ENCODE measurements around the gene NCKAP5.
"Not testable (repeated sequence)": the region's sequence is repeated elsewhere in the genome, so short reads cannot be mapped to it uniquely, and the experiment has no call there.

NCKAP5 gene

DNA sequence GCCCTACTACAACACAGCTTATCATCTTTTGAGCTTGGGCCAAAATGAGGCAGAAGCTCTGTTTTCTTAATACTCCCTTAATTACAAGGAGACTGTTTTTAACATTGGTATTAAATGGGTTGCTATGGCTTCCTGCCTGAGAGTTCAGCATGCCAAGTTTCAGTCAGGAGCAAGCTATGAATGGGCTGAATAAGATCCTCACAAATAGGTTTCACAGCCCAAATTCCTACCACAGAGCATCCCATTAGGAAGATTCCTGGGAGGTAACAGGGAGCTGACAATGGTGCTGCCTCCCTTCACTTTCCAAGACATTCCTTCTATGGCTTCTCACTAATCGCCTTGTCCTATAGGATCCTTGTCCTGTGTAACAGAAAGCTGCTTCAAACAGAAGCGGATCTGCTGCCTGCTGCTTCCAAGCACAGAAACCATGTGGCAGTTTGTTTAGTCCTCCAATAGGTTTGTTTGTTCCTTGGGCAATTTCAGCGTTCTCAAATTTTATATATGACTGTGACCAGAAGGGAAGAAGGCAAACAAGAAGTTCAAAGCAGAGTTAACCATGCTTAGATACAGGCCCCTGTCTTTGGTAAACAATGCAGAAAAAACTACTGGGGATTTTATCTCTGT is 70.9 kb downstream of the NCKAP5 start:
- peak; percentile 88 for DNase-seq (ENCODE audit: low read depth)

DNA sequence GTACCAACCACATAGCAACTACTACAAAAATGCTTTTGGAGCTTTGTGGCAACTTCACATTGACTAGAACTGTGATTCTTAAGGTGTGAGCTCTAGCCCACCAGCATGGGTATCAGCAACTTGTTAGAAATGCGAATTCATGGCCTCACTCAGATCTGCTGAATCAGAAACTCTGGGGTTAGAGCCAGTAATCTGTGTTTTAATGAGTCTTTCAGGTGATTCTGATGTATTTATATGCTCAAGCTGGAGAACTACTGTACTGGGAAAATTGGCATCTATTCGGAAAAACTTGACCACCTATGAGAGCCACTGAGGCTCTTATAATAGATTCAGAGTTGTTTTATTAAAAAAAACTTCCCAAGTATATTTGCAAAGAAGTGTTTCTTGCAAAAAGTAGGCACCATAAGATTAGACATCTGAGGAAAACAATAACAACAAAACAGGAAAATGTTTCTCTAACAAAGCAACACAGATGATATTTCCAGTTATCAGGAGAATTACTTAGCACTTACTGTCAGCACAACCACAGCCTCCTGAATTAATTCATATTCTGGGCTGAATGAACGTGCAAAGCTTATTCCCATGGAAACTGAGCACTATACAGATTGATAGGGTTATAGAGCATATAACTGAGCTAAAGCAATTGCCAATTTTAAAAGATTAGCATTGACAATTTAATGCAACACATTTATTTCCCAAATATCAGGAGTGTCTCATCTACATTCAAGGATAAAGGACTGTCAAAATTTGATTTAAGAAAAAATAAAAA is 71.6 kb downstream of the NCKAP5 start:
- no peak for DNase-seq (ENCODE audit: low read depth)

DNA sequence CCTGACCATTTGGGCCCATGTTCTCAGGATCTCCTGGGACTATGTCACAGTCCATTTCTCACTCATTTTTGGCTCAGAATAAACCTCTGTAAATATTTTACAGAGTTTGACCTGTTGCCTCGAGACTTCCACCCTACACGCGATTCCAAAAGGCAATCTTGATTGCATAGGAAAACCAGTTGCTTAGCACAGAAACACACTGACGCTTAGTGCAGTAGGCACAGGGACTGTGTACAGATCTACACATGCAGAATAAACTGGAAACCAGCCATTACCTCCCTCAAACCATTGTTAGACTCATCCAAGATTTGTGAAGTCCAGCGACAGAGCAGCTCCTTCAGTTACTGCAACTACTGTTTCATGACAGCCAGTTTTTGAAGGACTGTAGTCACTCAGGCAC is 73.0 kb downstream of the NCKAP5 start:
- no peak for DNase-seq (ENCODE audit: low read depth)

DNA sequence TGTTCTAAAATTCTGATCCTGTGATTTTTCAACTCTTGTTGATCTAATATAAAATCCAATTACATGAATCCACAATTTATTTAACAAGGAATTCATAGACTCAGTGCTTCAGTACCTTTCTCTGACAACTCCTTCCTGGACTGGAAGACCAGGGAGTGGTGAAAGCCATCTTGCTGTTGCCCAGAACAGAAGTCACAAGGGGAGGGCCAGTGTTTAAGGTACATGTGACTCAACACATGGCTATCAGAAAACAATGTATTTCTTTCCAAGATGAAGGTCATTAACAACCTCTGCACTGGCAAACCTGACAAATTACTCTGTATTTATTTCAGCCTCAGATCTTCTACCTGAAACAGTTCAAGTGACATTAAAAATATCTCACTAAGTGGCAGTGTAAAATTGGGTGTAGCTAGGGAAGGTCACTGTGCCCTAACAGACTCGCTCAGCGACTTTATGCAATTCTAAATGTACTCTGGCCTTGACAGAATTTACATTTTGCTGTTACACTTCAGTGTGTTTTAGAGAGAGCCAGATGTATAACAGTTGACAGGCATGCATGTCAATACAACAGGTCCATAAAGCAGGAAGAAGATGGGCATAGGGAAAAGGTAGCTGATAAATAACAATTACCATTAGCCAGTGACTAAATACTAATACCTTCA is 75.4 kb downstream of the NCKAP5 start:
- DNase-seq (ENCODE audit: low read depth), result no peak

DNA sequence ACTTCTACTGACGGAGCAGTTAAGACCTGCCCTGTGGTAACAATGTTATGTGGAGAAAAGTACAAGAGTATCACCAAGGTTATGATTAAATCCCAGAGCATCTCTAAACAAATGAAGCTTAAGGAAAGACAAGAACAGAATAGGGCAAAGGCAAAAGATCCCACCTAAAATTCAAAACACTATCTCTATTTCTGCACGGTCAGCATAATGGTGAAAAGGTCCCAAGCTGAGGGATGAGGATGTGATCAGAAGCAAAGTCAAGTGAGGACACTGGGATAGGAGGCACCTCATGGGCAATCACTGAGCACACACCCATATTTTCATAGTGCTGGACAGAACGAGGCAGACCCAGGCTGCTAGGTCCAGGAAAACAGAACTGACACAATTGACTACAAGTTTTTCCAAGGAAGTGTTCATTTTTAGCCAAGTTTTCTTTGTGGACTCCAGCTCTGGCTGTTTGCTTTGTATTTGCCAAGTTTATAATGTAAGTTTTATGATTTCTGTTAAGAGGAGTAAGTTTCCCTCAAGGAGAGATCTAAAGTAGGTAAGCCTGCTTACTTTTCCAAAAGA is 77.8 kb downstream of the NCKAP5 start:
- DNase-seq (ENCODE audit: low read depth), result no peak

DNA sequence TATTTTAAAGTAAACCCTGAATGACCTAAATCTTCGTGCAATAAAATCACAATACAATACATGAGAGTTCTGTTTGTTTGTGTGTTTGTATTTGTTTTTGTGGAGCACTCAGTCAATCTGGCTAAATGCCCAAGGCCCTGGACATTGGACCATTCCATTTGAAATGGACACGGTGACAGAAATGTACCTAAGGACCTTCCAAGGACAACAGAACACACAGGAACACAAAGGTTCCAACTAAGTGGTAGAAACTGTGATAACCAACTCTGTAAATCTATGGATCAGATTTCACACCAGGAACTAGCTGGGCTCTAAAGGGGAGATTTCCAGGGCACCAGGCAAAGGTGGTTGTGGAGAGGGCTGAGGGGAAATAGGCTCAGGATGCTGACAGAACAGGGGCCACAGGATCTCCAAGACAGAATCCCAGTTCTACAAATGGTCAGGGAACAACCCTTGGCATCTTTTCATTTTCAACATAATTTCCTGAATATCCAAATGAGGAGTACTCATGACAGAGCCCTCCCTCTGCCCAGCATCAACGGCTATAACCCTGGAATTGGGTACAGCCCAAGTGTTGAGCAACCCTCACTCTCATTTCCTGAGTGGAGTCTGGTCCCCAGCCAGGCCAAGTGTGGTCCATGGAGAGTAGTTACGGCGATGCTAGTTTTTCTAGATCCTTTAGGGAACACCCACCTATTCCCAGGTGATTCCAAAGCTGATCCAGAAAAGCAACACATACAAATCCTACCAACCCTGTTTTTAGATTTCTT is 78.4 kb downstream of the NCKAP5 start:
- peak; percentile 67 for DNase-seq (ENCODE audit: low read depth)

DNA sequence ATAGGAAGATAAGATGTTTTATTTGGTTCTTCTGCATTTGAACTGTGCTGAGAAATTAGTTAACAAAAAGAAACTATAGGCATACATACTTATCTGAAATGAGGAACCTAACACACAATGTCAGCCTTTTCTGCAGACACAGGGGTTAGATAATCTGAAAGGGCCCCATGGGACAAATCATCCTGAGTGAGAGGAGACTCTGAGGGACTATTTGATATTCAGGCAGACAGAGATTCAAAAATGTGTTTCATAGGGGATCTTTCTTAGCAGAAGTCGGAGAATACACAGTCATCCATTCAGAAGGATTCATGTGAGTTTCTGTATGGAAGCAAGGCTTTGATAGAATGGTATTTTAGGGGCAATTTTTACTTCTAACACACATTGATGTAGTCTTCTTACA is 79.1 kb downstream of the NCKAP5 start:
- no peak for DNase-seq (ENCODE audit: low read depth)

DNA sequence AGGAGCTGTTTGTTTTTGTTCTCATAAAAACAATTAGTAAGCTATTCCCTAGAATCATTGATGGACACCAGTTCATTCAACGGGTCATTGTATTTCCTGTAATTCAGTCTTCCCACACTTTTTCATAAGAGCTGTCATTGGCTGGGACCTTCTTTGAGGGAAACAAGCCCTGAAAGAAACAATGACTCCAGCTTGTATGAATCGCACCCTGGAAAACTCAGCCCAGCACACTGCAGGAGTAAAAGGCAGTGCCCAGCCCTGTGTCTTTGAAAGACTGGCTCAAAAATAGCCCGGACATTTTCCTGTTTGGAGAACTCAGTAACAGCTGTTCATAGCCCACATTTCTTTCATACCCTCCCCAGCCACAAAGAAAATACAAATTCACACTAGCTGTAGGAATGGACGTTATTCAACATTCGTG is 81.5 kb downstream of the NCKAP5 start:
- peak; percentile 56 for DNase-seq (ENCODE audit: low read depth)

DNA sequence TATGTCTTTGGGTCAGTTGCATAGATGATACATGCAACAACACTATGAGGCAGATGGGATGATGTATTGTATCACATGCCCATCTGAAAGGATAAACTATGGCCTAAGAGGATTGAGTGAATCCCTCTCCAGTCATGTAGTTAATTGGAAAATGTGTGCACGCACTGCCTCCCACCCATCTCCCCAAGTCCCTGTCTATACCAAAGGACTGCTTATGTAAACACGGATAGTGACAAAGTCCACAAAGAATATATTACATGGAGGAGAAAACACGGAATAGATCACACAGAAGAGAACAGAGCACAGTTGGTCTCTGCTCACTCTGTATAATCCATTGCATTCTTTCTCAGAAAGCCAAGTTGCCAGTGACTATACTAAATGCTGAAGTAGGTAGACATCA is 82.4 kb downstream of the NCKAP5 start:
- no peak for DNase-seq (ENCODE audit: low read depth)

DNA sequence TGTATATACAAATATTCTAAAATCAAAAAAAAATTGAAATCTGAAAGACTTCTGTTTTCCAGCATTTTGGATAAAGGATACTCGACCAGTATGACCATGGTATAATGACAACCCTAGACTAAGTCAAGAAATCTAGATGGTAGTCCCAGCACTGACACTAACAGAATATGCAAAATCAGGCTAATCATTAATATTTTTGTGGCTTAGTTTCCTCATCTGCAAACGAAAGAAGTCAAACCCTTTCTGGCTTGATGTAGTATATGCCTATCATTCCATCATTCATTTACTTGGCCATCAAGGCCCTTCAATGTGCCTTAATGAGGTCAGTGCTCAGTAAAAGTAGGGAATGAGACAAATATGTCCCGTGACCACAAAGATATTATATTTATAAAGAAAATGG is 83.5 kb downstream of the NCKAP5 start:
- no peak for DNase-seq (ENCODE audit: low read depth)

DNA sequence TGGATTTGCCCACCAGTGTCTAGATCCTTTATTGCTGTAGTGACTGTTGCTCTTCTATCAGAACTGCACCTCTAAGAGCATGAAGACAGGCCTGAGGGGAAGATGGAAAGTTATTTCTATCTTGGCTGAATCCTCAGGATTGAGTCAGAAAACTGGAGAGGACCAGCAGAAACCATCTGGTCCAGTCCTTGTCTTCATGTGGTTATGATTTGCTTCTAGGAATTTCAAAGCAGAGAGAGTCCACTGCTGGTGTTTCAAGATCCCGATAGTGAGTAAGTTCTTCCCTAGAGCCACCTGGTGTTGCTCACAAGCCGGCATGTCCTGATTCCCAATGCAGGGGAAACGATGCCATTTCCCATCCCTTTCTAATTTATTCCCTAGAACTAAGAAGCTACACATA is 84.2 kb downstream of the NCKAP5 start:
- peak; percentile 87 for DNase-seq (ENCODE audit: low read depth)

DNA sequence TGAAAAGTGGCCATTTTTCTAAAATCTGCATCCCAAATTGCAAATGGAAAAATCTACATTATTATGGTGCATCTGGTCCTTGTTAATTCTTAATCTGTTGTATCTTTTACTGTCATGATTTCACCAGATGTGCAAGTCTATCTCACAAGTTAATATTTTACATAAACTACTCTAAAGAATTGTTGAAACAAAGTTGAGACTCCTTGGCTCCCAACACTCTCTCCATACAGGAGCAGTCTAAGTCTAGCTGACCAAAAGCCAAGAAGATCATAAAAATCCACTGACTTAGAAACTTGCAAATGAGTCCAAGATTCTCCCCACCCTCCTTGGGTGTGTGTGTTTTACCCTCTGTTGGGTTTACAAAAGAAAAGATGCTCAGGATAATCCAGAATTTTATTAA is 85.1 kb downstream of the NCKAP5 start:
- DNase-seq (ENCODE audit: low read depth), result peak; percentile 23

DNA sequence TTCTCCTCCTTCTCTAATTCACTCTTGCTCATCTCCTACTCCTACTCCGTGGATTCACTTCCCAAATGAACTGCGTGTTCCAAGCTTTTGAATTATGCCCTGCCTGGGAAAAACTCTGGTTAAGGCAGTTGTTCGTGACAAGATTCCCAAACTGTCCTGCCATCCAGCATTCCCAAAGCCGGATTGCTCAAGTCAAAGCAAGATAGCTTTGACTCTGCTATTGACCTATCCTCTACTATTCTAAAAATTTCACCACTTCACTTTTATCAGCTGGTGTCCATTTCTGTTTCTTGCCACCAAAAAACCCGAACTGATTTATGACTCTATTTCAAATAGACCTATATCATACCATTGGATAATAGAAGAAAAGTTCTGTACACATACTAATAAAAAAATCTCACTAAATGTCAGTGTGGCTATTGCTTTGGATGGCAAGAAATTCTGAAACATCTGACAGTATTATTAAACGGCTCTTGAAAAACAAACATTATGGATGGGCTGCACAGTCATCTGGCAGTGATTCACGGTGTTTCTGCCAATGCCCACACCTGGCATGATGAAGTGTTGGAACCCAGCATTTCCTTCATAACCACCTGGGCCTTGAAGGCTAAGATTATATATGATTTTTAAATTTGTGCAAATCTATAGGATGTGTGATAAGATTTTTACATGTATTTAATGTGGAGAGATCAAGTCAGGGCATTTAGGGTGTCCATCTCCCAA is 87.4 kb downstream of the NCKAP5 start:
- DNase-seq (ENCODE audit: low read depth), result no peak

DNA sequence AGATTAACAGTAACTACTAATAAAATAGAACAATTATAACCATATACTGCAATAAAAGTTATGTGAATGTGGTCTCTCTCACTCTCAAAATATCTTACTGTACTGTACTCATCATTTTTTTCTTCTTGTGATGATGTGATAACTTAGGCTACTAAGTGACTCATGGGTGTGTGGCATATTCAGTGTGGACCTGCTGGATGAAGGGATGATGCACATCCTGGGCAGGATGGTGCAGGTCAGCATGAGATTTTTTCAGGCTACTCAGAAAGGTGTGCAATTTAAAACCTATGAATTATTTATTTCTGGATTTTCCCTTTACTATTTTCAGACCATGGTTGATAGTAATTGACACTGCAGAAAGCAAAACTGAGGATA is 90.7 kb downstream of the NCKAP5 start:
- DNase-seq (ENCODE audit: low read depth), result peak; percentile 64

DNA sequence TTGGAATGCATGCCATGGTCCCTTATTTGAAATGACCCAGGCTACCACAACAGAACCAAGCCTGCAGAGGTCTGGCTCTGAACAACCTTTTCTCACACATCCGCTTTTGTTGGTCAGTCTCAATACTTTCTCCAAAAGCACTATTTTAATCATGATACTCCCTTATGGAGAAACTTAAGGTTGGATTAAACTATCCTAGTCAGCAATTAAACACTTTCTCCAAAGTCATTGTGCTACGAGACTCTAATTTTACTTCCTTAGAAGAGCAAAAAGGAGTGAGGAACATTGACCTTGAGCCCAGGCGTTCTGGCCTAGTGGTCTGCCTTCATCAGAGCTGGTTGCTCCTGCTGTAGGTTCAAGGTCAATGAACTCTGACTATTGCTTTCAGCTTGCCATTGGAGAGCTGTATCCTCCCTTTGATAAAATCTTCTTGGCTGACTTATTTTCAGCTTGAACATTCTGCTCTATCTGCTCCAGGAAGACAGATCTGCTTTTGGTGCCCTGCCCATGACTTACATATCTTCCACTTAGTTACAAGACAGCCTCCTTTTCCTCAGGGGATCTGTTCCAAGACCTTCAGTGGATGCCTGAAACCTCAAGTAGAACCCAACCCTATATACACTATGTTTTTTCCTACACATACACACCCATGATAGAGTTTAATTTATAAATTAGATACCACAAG is 91.2 kb downstream of the NCKAP5 start:
- peak; percentile 47 for DNase-seq (ENCODE audit: low read depth)

DNA sequence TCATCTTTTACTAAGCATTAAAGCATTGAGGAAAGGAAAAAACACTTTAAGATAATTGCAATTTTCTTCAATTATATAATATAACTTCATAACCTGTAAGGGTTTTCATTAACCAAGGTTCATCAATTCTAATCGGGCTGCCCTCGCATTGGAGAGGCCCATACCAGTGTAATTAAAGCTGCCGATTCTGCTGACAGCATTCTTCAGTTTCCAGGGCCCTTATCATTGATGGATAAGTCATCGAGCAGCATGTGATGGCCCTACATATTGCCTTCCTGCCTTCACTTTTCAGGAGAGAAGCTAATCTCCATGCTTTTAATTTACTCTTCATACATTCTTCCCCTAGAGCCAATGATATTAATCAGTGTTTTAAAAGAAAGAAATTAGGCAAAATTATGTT is 92.0 kb downstream of the NCKAP5 start:
- DNase-seq (ENCODE audit: low read depth), result no peak

DNA sequence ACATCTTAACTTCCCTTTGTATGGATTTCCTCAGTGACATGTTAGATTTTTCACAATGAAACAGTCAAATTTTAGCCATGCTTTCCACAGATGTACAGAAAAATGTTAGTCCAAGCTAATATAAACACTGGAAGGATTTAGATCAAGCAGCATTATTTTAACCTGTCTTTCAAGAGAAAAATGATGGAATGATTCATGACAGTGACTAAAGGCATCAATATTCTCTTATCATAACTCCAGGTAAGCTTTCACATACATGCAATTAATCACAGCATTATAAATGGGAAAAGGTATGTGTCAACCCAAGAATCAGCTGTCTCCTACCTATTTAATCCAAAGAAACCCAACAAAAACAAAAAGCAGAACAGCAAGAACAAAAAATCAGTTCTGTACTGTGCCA is 92.7 kb downstream of the NCKAP5 start:
- DNase-seq (ENCODE audit: low read depth), result no peak

DNA sequence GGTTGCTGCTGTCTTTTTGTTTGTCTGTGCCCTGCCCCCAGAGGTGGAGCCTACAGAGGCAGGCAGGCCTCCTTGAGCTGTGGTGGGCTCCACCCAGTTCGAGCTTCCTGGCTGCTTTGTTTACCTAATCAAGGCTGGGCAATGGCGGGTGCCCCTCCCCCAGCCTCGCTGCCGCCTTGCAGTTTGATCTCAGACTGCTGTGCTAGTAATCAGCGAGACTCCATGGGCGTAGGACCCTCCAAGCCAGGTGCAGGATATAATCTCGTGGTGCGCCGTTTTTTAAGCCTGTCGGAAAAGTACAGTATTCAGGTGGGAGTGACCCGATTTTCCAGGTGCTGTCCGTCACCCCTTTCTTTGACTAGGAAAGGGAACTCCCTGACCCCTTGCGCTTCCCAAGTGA is 97.8 kb downstream of the NCKAP5 start:
- DNase-seq (ENCODE audit: low read depth), result not testable (repeated sequence)

DNA sequence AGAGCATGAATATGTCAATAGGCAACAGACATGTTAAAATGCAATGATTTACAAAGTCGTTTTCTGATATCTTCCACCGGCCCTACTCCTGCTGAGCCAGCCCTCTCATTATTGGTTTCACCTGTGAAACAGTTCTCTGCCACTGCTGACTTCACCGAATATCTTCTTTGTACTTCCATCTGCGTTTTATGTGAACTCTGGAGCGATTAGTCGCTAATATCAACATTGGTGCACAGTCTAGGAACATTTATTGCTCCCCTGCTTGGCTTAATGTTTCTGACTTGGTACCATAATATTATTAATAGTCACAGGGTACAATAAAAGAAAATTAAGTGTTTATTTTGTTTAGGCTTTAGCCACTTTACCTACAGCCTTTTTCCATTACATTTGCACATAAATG is 105.5 kb downstream of the NCKAP5 start:
- no peak for DNase-seq (ENCODE audit: low read depth)

DNA sequence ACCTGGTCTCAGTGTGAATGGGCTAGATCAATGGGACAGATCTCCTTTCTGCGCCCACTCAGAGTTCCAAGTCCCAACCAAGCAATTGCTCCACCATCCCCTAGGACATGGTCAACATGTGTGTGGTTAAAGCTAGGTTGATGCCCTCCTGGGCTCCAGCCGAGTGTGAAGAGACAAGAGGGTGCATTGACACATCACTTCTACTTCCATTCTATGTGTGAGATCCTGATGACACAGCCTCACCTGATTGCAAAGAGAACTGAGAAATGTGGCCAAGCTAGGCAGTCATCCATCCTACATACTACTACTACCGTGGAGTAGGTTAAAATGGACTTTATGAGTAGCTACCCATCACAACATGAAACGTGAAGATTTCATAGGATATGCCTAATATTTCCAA is 106.8 kb downstream of the NCKAP5 start:
- no peak for DNase-seq (ENCODE audit: low read depth)

DNA sequence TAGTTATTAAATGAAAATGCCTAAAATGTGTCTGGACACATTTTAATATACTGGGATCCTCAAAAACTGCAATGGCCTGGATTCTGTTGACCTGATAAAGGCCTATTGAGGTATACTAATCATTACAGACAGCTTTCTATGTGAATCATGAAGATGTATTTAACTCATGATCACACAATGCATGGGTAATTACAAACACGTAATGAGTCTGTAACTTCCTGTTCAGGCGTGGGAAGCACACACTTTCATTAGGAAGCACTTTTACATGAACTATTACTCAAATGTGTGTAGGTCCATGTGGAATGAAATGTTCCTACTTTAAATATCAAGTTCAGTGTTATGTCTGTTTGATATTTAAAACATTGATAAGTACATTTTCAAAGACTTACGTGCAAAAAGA is 108.7 kb downstream of the NCKAP5 start:
- no peak for DNase-seq (ENCODE audit: low read depth)
